A549 (cell line): Measurements from ENCODE around the gene MICOS13. TPM values are rescaled to one million over a fixed set of nuclear protein-coding genes. Genes with fewer than 3 reads are reported as not detected.

ENCODE experiments used
- ATAC-seq, 2 experiments: fragments of 200-7000 bp in 1 of 2; fragments of >200 bp in 1 of 2; cut with Nextera tagmentation in 1 of 2; cut with Tn5 transposase in 1 of 2; 3 replicates each; pipeline versions ENCODE4 v1.8.0 to v1.9.1; 2018 to 2020; ENCODE audit warnings: mild to moderate bottlenecking in 1 of 2, moderate library complexity in 1 of 2
- CTCF ChIA-PET: fragments of 300-600 bp; sonication (Branson Sonifier 250); formaldehyde crosslinking; extraction: SDS; loops from one replicate; lab custom pipeline; 2021; ENCODE audit warnings: antibody characterized with exemption, inconsistent platforms; lab: Yijun Ruan, JAX
- POLR2A ChIA-PET: fragments of 350-600 bp; formaldehyde crosslinking; extraction: SDS; loops from one replicate; lab custom pipeline; 2021; ENCODE audit warnings: antibody characterized with exemption, inconsistent platforms; lab: Yijun Ruan, JAX
- DNase-seq, 2 experiments: peaks; one replicate each; pipeline versions ENCODE4 v3.0.0 to v3.0.0-alpha.2; 2011 to 2016; ENCODE audit warnings: low read depth in 1 of 2, low spot score in 1 of 2
- FAIRE-seq: peaks from 2 replicates; lab custom pipeline; 2011; peaks lifted over from hg19 to GRCh38; lab: Jason Lieb, UNC
- H3K27ac ChIP-seq, 2 experiments: fragments of >200 bp; sonication (Bioruptor Twin); formaldehyde crosslinking; 3 replicates each; pipeline ENCODE4 v1.5.1; 2016 to 2017
- H3K4me1 ChIP-seq: fragments of >200 bp; sonication (Bioruptor Twin); formaldehyde crosslinking; 3 replicates; pipeline ENCODE4 v1.6.1; 2016
- H3K4me2 ChIP-seq: fragments of >200 bp; sonication (Bioruptor Twin); formaldehyde crosslinking; 3 replicates; pipeline ENCODE4 v1.6.1; 2016
- H3K4me3 ChIP-seq: fragments of >200 bp; sonication (Bioruptor Twin); formaldehyde crosslinking; 3 replicates; pipeline ENCODE4 v1.5.1; 2016
- H3K9me3 ChIP-seq: fragments of >200 bp; sonication (Bioruptor Twin); formaldehyde crosslinking; 3 replicates; pipeline ENCODE4 v1.6.1; 2016
- ATOH8 ChIP-seq: fragments of 250-450 bp; sonication (Bioruptor Pico); IDR thresholded peaks from 2 replicates; pipeline ENCODE4 v1.5.0; 2020; ENCODE audit warnings: low read depth, mild to moderate bottlenecking, moderate library complexity
- BCL3 ChIP-seq: fragments of >200 bp; sonication (Bioruptor Twin); formaldehyde crosslinking; IDR thresholded peaks from 3 replicates; pipeline ENCODE4 v1.6.1; 2016
- BHLHE40 ChIP-seq: IDR thresholded peaks from 2 replicates; pipeline ENCODE4 v1.6.1; 2012; ENCODE audit warnings: low read depth, low read length, inconsistent platforms
- CBX2 ChIP-seq: fragments of 200-600 bp; sonication (generic); IDR thresholded peaks from 2 replicates; pipeline ENCODE4 v1.6.1; 2016; ENCODE audit warnings: low read depth, mild to moderate bottlenecking, borderline replicate concordance
- CBX8 ChIP-seq: fragments of 200-600 bp; sonication (generic); IDR thresholded peaks from 2 replicates; pipeline ENCODE4 v1.6.1; 2016
- CEBPB ChIP-seq, 2 experiments: fragments of >200 bp in 1 of 2; sonication (Bioruptor Twin) in 1 of 2; formaldehyde crosslinking in 1 of 2; IDR thresholded peaks; 2 replicates each; pipeline ENCODE4 v1.6.1; 2012 to 2016
- EHF ChIP-seq: fragments of 250-450 bp; sonication (Bioruptor Pico); IDR thresholded peaks from 2 replicates; pipeline ENCODE4 v1.5.0; 2020; ENCODE audit warnings: mild to moderate bottlenecking
- EHMT2 ChIP-seq: fragments of 200-600 bp; sonication (generic); IDR thresholded peaks from 2 replicates; pipeline ENCODE4 v1.6.1; 2016; ENCODE audit warnings: antibody characterized with exemption, low read depth, mild to moderate bottlenecking, moderate library complexity
- FOSB ChIP-seq: fragments of 250-450 bp; sonication (Bioruptor Pico); IDR thresholded peaks from 2 replicates; pipeline ENCODE4 v1.5.0; 2020; ENCODE audit warnings: mild to moderate bottlenecking, moderate library complexity
- FOSL2 ChIP-seq, 2 experiments: fragments of 450-650 bp in 1 of 2; fragments of >200 bp in 1 of 2; sonication (Bioruptor Twin) in 1 of 2; formaldehyde crosslinking; IDR thresholded peaks; 2 replicates each; pipeline versions ENCODE4 v1.5.0 to v1.6.1; 2016 to 2020; ENCODE audit warnings: mild to moderate bottlenecking in 1 of 2, moderate library complexity in 1 of 2
- FOXS1 ChIP-seq: fragments of 250-450 bp; sonication (Bioruptor Pico); IDR thresholded peaks from 2 replicates; pipeline ENCODE4 v1.5.0; 2020; ENCODE audit warnings: mild to moderate bottlenecking, moderate library complexity
- GATA3 ChIP-seq: IDR thresholded peaks from 2 replicates; pipeline ENCODE4 v1.6.1; 2012; ENCODE audit warnings: borderline replicate concordance
- HDAC2 ChIP-seq: fragments of 200-600 bp; sonication (generic); IDR thresholded peaks from 2 replicates; pipeline ENCODE4 v1.6.1; 2016
- HEYL ChIP-seq: fragments of 250-450 bp; sonication (Bioruptor Pico); IDR thresholded peaks from 2 replicates; pipeline ENCODE4 v1.8.0; 2021; ENCODE audit warnings: mild to moderate bottlenecking, moderate library complexity
- HOXB13 ChIP-seq: fragments of 250-450 bp; sonication (Bioruptor Pico); IDR thresholded peaks from 2 replicates; pipeline ENCODE4 v1.5.0; 2020; ENCODE audit warnings: low read depth, mild to moderate bottlenecking, moderate library complexity
- HOXB5 ChIP-seq: fragments of 250-450 bp; sonication (Bioruptor Pico); IDR thresholded peaks from 2 replicates; pipeline ENCODE4 v1.5.0; 2020; ENCODE audit warnings: mild to moderate bottlenecking, moderate library complexity
- MAFK ChIP-seq: fragments of 450-650 bp; IDR thresholded peaks from 2 replicates; pipeline ENCODE4 v1.6.1; 2014; ENCODE audit not compliant: partially characterized antibody
- NFE2L2 ChIP-seq: fragments of 150-350 bp; conservative IDR thresholded peaks from 2 replicates; pipeline ENCODE4 v1.6.1; 2014; ENCODE audit warnings: low read length
- NPAS2 ChIP-seq: fragments of 250-450 bp; sonication (Bioruptor Pico); IDR thresholded peaks from 2 replicates; pipeline ENCODE4 v1.8.0; 2022; ENCODE audit warnings: mild to moderate bottlenecking, moderate library complexity, borderline replicate concordance
- POLR2A ChIP-seq: IDR thresholded peaks from 2 replicates; pipeline ENCODE4 v1.6.1; 2012; ENCODE audit warnings: mild to moderate bottlenecking, low read length
- POLR2AphosphoS2 ChIP-seq: conservative IDR thresholded peaks from 2 replicates; pipeline ENCODE4 v1.6.1; 2012; ENCODE audit warnings: low read length, improper control_type of control experiment, inconsistent platforms
- RAD21 ChIP-seq, 2 experiments: fragments of >200 bp in 1 of 2; sonication (Bioruptor Twin) in 1 of 2; formaldehyde crosslinking in 1 of 2; IDR thresholded peaks in 1 of 2; conservative IDR thresholded peaks in 1 of 2; 2 replicates in 1 of 2; 3 replicates in 1 of 2; pipeline ENCODE4 v1.6.1; 2012 to 2018; ENCODE audit warnings: inconsistent platforms in 1 of 2
- RARB ChIP-seq: fragments of 250-450 bp; sonication (Bioruptor Pico); IDR thresholded peaks from 2 replicates; pipeline ENCODE4 v1.8.0; 2021; ENCODE audit warnings: mild to moderate bottlenecking, moderate library complexity
- RNF2 ChIP-seq: fragments of 200-600 bp; sonication (generic); IDR thresholded peaks from 2 replicates; pipeline ENCODE4 v1.6.1; 2016; ENCODE audit warnings: low read depth, mild to moderate bottlenecking, antibody characterized with exemption, moderate library complexity, borderline replicate concordance
- SREBF2 ChIP-seq: fragments of 450-650 bp; IDR thresholded peaks from 2 replicates; pipeline ENCODE4 v1.6.1; 2014; ENCODE audit warnings: mild to moderate bottlenecking, moderate library complexity
- TP53 ChIP-seq: fragments of 250-450 bp; sonication (Bioruptor Pico); IDR thresholded peaks from 2 replicates; pipeline ENCODE4 v1.5.0; 2021; ENCODE audit warnings: mild to moderate bottlenecking, moderate library complexity
- ZC3H11A ChIP-seq: fragments of 450-650 bp; IDR thresholded peaks from 2 replicates; pipeline ENCODE4 v1.6.1; 2014; ENCODE audit warnings: antibody characterized with exemption, mild to moderate bottlenecking
- ZFP36 ChIP-seq: fragments of 450-650 bp; IDR thresholded peaks from 2 replicates; pipeline ENCODE4 v1.6.1; 2014; ENCODE audit warnings: borderline replicate concordance; ENCODE audit not compliant: partially characterized antibody
- ZNF302 ChIP-seq: fragments of 250-450 bp; sonication (Bioruptor Pico); IDR thresholded peaks from 2 replicates; pipeline ENCODE4 v1.9.0; 2021; ENCODE audit warnings: inconsistent platforms, mild to moderate bottlenecking, moderate library complexity
- ZSCAN20 ChIP-seq: fragments of 250-450 bp; sonication (Bioruptor Pico); IDR thresholded peaks from 2 replicates; pipeline ENCODE4 v1.8.0; 2022; ENCODE audit warnings: mild to moderate bottlenecking, moderate library complexity
- WGBS: methylation state at CpG from one replicate; pipeline ENCODE4 v1.1.6; 2017; ENCODE audit errors: missing lambda C conversion rate; 5-methylcytosine and 5-hydroxymethylcytosine counted together
- polyA plus RNA-seq, 4 experiments: library from polyadenylated mRNA; depleted of rRNA in 3 of 4; stranded (reverse); fragments of >200 nt; fragmentation: RNase III in 1 of 4; extraction: RNeasy Plus Mini Kit Qiagen cat#74134 plus additional on column Dnase treatment in 1 of 4; gene quantifications; 2 replicates in 3 of 4; 3 replicates in 1 of 4; pipeline ENCODE4 v1.2.3, GENCODE V29; 2011 to 2017
- TF ChIP-seq, protein P1 (sequence below): IDR thresholded peaks from 2 replicates; pipeline ENCODE4 v1.6.1; 2012; ENCODE audit warnings: low read depth, borderline replicate concordance

The MICOS13 gene
- polyA plus RNA-seq, 2 of the 4 experiments (the other 2 are of a cell fraction), result 20.5 to 48.8 TPM

- 0 out of 3 replicates have a peak, but pooled peaks cover 9% of the 10 kb centered on the region for H3K4me1 ChIP-seq
- H3K9me3 ChIP-seq, result no peaks in the 10 kb centered on the region
- FAIRE-seq (no peak), ATAC-seq (no peak), DNase-seq (no peak)
- no peak overlapping the region for H3K27ac ChIP-seq
- H3K4me3 ChIP-seq, result no peak overlapping the region
- TF ChIP-seq CBX8 (no peak), HOXB5 (CRISPR knock-in tag) (no peak), BHLHE40 (no peak), HEYL (CRISPR knock-in tag) (no peak), CEBPB (IDR thresholded peaks at IDR 0.05) (no peak), POLR2A (no peak), FOXS1 (CRISPR knock-in tag) (no peak), FOSB (CRISPR knock-in tag) (no peak), GATA3 (no peak), ZFP36 (no peak), MAFK (no peak), ATOH8 (CRISPR knock-in tag) (no peak), HOXB13 (CRISPR knock-in tag) (no peak), TP53 (CRISPR knock-in tag) (no peak), EHMT2 (no peak), ZNF302 (CRISPR knock-in tag) (no peak), RNF2 (no peak), NFE2L2 (no peak), RAD21 (conservative IDR thresholded peaks at IDR 0.05 in 1 of 2, IDR thresholded peaks at IDR 0.05 in 1 of 2) (no peak), CBX2 (no peak)
- POLR2A ChIA-PET, result no interaction called here
- CTCF ChIA-PET, result no interaction called here
- no peak overlapping the region for H3K4me2 ChIP-seq
- 94% methylated on average over 4 of the region's 4 CpGs for WGBS
Observed at GRCh38 chr19:5643060-5643459, 37.3 kb downstream of the MICOS13 start.

DNA sequence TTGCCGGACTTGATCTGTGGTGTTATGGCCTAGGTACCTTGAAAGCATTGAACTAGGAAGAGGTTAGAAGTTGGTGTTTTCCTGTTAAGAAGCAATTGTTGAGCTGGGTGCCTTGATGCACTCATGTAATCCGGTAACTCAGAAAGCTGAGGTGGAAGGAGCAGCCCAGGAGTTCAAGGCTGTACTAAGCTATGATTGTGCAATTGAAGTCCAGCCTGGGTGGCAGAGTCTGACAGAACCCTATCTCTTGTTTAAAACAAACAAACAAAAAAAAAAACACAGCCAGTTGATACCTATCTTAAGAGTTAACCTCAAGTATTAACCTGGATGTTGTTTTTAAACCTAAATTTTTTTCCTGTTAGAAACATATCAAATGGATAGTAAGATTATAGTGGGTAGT is 38.1 kb downstream of the MICOS13 start:
- ChIA-PET CTCF (interaction anchor here (0.9 to 1.4 kb wide), 2 partner anchors 13 to 20 kb away, joined by 3 to 4 read pairs; no protein-coding TSS in a partner anchor), POLR2A (no interaction called here)
- no peak overlapping the region for H3K4me3 ChIP-seq
- no peak overlapping the region for H3K4me2 ChIP-seq
- FAIRE-seq (no peak), ATAC-seq (no peak), DNase-seq (no peak)
- H3K4me1 ChIP-seq, result 0 out of 3 replicates have a peak, but pooled peaks cover 9% of the 10 kb centered on the region
- H3K27ac ChIP-seq, result no peak overlapping the region
- WGBS, result 76% methylated on average over 2 of the region's 2 CpGs
- TF ChIP-seq ZSCAN20 (CRISPR knock-in tag), result no peak
- peak in 1 of 2 experiments; percentile 42; a peak in 2 of 4 replicates for TF ChIP-seq CEBPB (IDR thresholded peaks at IDR 0.05)
- no peaks in the 10 kb centered on the region for H3K9me3 ChIP-seq

DNA sequence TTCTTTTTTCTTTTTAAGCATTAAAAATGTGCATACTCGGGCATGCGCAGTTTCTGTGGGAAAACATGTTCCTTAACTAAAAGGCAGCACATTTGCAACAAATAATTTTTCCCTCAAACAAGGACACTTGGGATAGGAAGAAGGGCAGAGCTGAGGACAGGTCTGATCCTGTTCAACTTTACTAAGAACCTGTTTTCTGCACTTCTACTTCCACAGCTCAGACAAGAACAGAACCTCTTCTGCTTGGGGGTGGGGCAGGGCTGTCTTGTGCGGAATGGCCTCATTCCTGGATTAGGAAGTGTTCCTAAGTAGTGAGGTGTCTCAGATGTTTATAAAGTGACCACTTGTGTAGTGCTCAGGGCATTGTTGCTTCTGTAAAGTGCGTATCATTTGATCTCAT is 39.1 kb downstream of the MICOS13 start:
- Histone ChIP-seq H3K9me3 (no peaks in the 10 kb centered on the region), H3K27ac (no peak overlapping the region), H3K4me2 (no peak overlapping the region), H3K4me1 (0 out of 3 replicates have a peak, but pooled peaks cover 9% of the 10 kb centered on the region), H3K4me3 (no peak overlapping the region)
- WGBS, result 89% methylated on average over 4 of the region's 4 CpGs
- CTCF ChIA-PET, result interaction anchor here (0.6 to 1.4 kb wide), 2 partner anchors 14 to 728 kb away, joined by 3 to 4 read pairs; no protein-coding TSS in a partner anchor
- no peak for FAIRE-seq
- TF ChIP-seq NPAS2 (CRISPR knock-in tag) (no peak), POLR2A (no peak), ZC3H11A (no peak), ATOH8 (CRISPR knock-in tag) (no peak), EHF (CRISPR knock-in tag) (no peak), RAD21 (conservative IDR thresholded peaks at IDR 0.05 in 1 of 2, IDR thresholded peaks at IDR 0.05 in 1 of 2) (no peak), MAFK (no peak), EHMT2 (no peak), BCL3 (no peak), FOSL2 (IDR thresholded peaks at IDR 0.05) (no peak), FOSL2 (CRISPR knock-in tag; IDR thresholded peaks at IDR 0.05) (no peak), CBX8 (no peak), BHLHE40 (no peak), SREBF2 (no peak), HDAC2 (no peak), RARB (CRISPR knock-in tag) (no peak), ZSCAN20 (CRISPR knock-in tag) (no peak), POLR2AphosphoS2 (no peak), RNF2 (no peak)
- TF ChIP-seq, protein P1, sequence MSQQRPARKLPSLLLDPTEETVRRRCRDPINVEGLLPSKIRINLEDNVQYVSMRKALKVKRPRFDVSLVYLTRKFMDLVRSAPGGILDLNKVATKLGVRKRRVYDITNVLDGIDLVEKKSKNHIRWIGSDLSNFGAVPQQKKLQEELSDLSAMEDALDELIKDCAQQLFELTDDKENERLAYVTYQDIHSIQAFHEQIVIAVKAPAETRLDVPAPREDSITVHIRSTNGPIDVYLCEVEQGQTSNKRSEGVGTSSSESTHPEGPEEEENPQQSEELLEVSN, result no peak
- POLR2A ChIA-PET, result no interaction called here
- ATAC-seq, result no peak
- no peak for DNase-seq
